Fibroblast of skin of left quadriceps (primary cell): ENCODE results near the gene DES.
"Not testable (repeated sequence)": the region's sequence is repeated elsewhere in the genome, so short reads cannot be mapped to it uniquely, and the experiment has no call there.

Experiments
- DNase-seq, 2 experiments: peaks; one replicate each; pipeline ENCODE4 v3.0.0-alpha.2; 2013; ENCODE audit warnings: low read depth in 2 of 2

Gene DES

DNA sequence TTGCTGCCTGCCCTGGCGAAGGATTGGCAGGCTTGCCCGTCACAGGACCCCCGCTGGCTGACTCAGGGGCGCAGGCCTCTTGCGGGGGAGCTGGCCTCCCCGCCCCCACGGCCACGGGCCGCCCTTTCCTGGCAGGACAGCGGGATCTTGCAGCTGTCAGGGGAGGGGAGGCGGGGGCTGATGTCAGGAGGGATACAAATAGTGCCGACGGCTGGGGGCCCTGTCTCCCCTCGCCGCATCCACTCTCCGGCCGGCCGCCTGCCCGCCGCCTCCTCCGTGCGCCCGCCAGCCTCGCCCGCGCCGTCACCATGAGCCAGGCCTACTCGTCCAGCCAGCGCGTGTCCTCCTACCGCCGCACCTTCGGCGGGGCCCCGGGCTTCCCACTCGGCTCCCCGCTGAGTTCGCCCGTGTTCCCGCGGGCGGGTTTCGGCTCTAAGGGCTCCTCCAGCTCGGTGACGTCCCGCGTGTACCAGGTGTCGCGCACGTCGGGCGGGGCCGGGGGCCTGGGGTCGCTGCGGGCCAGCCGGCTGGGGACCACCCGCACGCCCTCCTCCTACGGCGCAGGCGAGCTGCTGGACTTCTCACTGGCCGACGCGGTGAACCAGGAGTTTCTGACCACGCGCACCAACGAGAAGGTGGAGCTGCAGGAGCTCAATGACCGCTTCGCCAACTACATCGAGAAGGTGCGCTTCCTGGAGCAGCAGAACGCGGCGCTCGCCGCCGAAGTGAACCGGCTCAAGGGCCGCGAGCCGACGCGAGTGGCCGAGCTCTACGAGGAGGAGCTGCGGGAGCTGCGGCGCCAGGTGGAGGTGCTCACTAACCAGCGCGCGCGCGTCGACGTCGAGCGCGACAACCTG, at the start of gene DES:
Gene DES, plus strand, starts transcription at position 223 of the 857 bp plus-strand sequence. Its CDS starts 86 bp downstream, at position 309.
- no peak for DNase-seq

- peak; percentile 35 to 37 for DNase-seq
These were observed 49.4 kb upstream of the DES start for GRCh38 chr2:219368690-219369191.

DNA sequence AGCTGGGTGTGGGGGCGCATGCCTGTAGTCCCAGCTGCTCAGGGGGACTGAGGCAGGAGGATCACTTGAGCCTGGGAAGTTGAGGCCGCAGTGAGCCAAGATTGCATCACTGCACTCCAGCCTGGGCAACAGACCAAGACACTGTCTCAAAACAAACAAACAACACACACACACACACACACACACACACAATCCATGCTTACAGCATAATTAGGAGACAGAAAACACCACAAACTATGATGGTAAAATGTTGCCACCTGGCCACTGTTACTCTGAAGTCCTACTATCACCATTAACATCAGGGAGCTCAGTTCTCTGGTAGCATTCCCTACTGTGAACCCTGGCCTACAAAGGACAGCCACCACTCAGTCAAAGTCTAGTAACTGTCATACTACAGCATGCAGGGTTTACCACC, 48.7 kb upstream of the DES start:
- peak in 1 of 2 experiments; percentile 17 for DNase-seq

DNA sequence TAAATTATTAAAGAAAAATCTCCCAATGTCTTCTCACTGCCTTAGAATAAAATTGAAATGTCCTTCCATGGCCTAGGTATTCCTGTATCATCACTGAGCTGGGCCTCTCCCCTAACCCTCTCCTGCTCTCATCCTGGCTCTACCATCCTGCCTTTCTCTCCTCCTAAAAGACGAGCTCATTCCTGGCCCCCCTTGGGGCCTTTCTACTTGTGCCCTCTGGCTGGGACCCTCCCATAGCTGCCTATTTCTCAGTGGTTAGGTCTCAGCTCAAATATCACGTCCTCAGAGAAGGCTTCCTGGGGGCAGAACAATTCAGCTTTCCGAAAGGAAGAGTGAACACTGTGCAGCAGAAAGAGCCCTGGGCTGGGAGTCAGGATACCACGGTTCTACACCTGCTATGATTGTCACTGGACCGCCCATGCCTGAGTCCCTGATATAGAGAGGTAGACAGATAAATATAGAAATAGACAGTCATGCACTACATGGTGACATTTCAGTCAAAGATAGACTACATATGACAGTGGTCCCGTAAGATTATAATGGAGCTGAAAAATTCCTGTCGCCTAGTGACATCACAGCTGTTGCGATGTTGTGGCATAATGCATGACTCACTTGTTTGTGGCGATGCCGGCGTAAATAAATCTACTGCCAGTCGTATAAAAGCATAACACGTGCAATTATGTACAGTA, 39.9 kb upstream of the DES start:
- no peak for DNase-seq

GRCh38 chr2:219380926-219381325, 37.3 kb upstream of the DES start:
- DNase-seq: no peak

- DNase-seq: no peak
These were observed 36.7 kb upstream of the DES start for GRCh38 chr2:219381448-219381847.

GRCh38 chr2:219384083-219384713, 34.0 kb upstream of the DES start:
- no peak for DNase-seq

DNA sequence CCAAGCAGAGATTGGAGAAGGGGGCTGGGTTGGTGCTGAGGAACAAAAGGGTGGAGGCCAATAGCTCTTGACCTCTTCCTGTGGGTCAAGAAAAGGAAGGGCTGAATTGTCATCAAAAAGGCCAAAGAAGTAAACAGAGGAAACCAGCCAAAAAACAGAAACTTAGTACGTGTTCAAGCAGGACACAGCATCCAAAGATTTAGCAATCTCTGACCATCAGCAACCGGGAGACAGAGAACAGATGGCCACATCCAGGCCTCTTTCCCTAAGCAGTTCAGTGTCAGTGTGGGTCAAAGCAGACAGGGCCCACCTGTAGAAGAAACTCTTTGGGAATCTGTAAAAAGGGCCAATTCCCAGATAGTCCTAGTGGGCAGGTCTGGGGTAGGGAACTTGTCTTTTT, 33.3 kb upstream of the DES start:
- DNase-seq: no peak

GRCh38 chr2:219385958-219386520, 32.1 kb upstream of the DES start:
- DNase-seq: no peak

DNA sequence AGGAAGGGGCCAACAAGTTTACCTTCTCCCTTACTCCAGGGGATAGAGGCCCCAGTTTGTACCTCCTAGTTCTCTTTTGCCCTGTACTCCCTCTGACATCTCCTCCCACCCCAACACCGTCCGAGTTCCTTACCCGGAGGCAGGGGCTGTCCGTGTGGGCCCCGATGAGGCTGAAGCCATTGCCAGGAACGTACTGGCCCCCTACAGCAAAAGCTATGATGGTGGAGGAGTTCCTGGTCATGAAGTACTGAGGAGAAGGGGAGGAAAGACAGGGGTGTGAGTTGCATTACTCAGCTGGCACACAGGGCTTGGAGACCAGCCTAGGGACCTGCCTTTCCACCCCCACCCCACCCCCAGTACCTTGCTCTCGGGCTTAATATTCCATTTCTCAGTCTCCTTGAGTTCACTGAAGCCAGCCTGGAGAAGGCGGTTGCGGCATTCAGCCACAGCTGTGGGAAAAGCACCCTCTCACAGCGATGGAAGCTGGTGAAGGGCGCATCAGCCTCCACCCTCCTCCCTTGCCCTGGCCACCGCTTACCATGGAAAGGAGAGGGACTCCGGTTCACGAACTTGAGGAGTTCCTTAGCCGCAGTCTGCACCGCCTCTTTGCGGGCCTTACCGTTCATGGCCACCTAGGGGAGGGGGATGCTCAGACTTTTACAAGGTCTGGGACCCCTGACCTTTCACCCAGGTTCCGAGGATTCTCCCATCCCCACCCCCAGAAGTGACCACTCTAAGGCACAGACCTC, 31.5 kb upstream of the DES start:
- no peak for DNase-seq

GRCh38 chr2:219387306-219388120, 30.7 kb upstream of the DES start, which contains the start of gene DNPEP:
DNPEP (minus strand) TSS chr2:219387912; CDS start chr2:219387794, 118 bp downstream.
- peak; percentile 82 to 83 for DNase-seq

DNA sequence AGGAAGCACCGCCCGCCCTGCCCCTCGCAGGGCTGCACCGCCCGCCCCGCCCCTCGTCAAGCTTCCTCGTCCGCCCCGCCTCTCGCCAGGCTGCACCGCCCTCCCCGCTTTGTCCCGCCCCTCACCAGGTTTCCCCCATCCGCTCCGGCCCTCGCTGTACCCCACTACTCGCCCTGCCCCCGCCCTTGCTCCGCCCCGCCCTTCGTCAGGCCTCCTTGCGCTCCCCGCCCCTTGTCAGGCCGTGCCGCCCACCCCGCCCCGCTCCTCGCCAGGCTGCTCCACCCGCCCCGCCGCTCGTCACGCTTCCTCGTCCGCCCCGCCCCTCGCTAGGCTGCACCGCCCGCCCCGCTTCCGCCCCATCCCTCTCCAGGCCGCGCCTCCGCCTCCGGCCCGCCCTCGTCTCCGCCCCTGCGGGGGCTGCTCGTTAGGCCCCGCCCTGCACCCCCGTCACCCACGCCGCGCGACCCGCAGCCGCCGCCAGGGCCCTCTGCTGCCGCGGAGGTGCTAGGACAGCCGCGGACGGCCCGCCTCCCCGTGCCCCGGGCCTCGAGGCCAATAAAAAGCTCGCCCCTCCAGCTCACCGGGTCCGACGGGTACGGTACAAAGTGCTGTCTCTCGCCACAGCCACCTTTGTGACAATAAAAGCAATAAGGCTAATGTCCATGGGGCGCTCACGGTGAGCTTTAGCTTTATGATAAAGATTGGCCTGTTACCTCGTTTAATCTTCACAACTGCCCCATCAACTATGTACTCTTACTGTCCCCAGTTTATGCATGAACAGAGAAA, 29.9 kb upstream of the DES start:
- peak; percentile 91 to 93 for DNase-seq

GRCh38 chr2:219388907-219389156, 29.3 kb upstream of the DES start:
- DNase-seq: no peak

GRCh38 chr2:219392754-219393153, 25.4 kb upstream of the DES start:
- DNase-seq: no peak

DNA sequence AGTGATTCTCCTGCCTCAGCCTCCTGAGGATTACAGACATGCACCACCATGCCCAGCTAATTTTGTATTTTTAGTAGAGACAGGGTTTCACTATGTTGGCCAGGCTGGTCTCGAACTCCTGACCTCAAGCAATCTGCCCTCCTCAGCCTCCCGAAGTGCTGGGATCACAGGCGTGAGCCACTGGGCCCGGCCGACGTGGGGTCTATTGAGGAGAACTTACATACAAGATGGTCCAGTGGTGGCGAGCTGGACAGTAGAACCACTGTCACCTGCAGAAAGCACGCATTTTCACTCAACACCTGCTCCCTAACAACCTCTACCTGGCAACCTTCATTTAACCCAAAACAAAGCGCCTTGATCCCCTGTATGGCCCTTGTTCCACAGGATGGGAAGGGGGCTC, 23.1 kb upstream of the DES start:
- not testable (repeated sequence) for DNase-seq

DNA sequence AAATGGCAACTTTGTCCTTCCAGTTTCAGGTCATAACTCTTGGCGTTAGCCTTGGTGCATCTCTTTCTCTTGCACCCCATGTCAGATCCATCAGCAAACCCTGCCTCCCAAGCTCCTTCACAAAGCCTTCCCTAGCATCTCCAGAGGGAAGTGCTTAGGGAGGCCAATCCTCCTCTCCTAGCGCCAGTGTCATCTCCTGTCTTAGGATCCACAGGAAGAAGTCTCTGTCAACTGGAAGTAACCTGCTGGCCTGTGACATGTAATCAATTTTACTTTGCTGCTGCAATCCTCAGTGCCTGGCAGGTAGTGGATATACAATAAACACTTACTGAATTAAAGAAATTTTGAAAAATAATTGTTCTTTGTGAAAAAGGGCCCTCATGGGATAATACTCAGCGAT, 22.6 kb upstream of the DES start:
- no peak for DNase-seq

- DNase-seq: no peak
These were observed 21.2 kb upstream of the DES start for GRCh38 chr2:219396863-219397457.

- no peak for DNase-seq
These were observed 19.3 kb upstream of the DES start for GRCh38 chr2:219398721-219399363.
